Effector memory CD4-positive, alpha-beta T cell (primary cell): ENCODE data around the gene ZNF366.

Experiments used
- DNase-seq, 3 donors: peaks; one replicate each; pipeline ENCODE4 v3.0.0-alpha.2; 2020
- H3K27ac ChIP-seq: 2 replicates; pipeline ENCODE4 v1.7.0; 2013; ENCODE audit warnings: mild to moderate bottlenecking, low read length, moderate library complexity; ENCODE audit not compliant: insufficient read depth, poor library complexity, severe bottlenecking
- H3K27me3 ChIP-seq: replicated peaks from 2 replicates; pipeline ENCODE4 v1.7.0; 2013; ENCODE audit warnings: mild to moderate bottlenecking, low read length; ENCODE audit not compliant: insufficient read depth, control insufficient read depth, poor library complexity, severe bottlenecking
- H3K36me3 ChIP-seq: 2 replicates; pipeline ENCODE4 v1.7.0; 2013; ENCODE audit warnings: mild to moderate bottlenecking, low read length, moderate library complexity; ENCODE audit not compliant: control insufficient read depth, insufficient read depth
- H3K4me1 ChIP-seq: 2 replicates; pipeline ENCODE4 v1.7.0; 2013; ENCODE audit warnings: low read length, mild to moderate bottlenecking; ENCODE audit not compliant: control insufficient read depth, insufficient read depth, poor library complexity, severe bottlenecking
- H3K4me3 ChIP-seq: 2 replicates; pipeline ENCODE4 v1.7.0; 2013; ENCODE audit warnings: low read length, low read depth, mild to moderate bottlenecking; ENCODE audit not compliant: insufficient read depth, poor library complexity, severe bottlenecking
- H3K9me3 ChIP-seq: 2 replicates; pipeline ENCODE4 v1.7.0; 2013; ENCODE audit warnings: mild to moderate bottlenecking, low read length, moderate library complexity; ENCODE audit not compliant: control insufficient read depth

The ZNF366 gene

GRCh38 chr5:72451741-72452505, 55.3 kb downstream of the ZNF366 start:
- Histone ChIP-seq H3K27ac (no peak overlapping the region), H3K4me3 (no peak overlapping the region), H3K27me3 (no peaks in the 10 kb centered on the region), H3K36me3 (no peaks in the 10 kb centered on the region), H3K9me3 (no peaks in the 10 kb centered on the region), H3K4me1 (no peaks in the 10 kb centered on the region)
- DNase-seq: no peak

GRCh38 chr5:72448368-72448767, 58.8 kb downstream of the ZNF366 start:
- no peaks in the 10 kb centered on the region for H3K4me1 ChIP-seq
- no peak for DNase-seq
- no peak overlapping the region for H3K27ac ChIP-seq

GRCh38 chr5:72447751-72448150, 59.5 kb downstream of the ZNF366 start:
- Histone ChIP-seq H3K27ac (no peak overlapping the region), H3K4me1 (no peaks in the 10 kb centered on the region), H3K4me3 (no peak overlapping the region), H3K9me3 (no peaks in the 10 kb centered on the region), H3K27me3 (no peaks in the 10 kb centered on the region), H3K36me3 (no peaks in the 10 kb centered on the region)
- no peak for DNase-seq

More at GRCh38 chr5:72448368-72448767, 58.8 kb downstream of the ZNF366 start:
- Histone ChIP-seq H3K9me3 (no peaks in the 10 kb centered on the region), H3K4me3 (no peak overlapping the region), H3K36me3 (no peaks in the 10 kb centered on the region), H3K27me3 (no peaks in the 10 kb centered on the region)

- no peaks in the 10 kb centered on the region for H3K4me1 ChIP-seq
- H3K9me3 ChIP-seq: no peaks in the 10 kb centered on the region
- H3K27ac ChIP-seq: no peak overlapping the region
- no peak overlapping the region for H3K4me3 ChIP-seq
- no peak for DNase-seq
- H3K27me3 ChIP-seq: no peaks in the 10 kb centered on the region
- no peaks in the 10 kb centered on the region for H3K36me3 ChIP-seq
Measured at GRCh38 chr5:72445969-72446368, 61.2 kb downstream of the ZNF366 start.

GRCh38 chr5:72443883-72444282, 63.3 kb downstream of the ZNF366 start:
- no peaks in the 10 kb centered on the region for H3K27me3 ChIP-seq
- H3K27ac ChIP-seq: no peak overlapping the region
- H3K4me3 ChIP-seq: no peak overlapping the region
- DNase-seq: no peak
- H3K36me3 ChIP-seq: no peaks in the 10 kb centered on the region
- H3K9me3 ChIP-seq: no peaks in the 10 kb centered on the region
- H3K4me1 ChIP-seq: no peaks in the 10 kb centered on the region

- no peak for DNase-seq
- H3K27me3 ChIP-seq: no peaks in the 10 kb centered on the region
- no peaks in the 10 kb centered on the region for H3K4me1 ChIP-seq
- no peak overlapping the region for H3K4me3 ChIP-seq
- H3K27ac ChIP-seq: no peak overlapping the region
- no peaks in the 10 kb centered on the region for H3K9me3 ChIP-seq
- H3K36me3 ChIP-seq: no peaks in the 10 kb centered on the region
Measured at GRCh38 chr5:72441862-72442540, 65.2 kb downstream of the ZNF366 start.

- DNase-seq: no peak
- H3K9me3 ChIP-seq: no peaks in the 10 kb centered on the region
- no peaks in the 10 kb centered on the region for H3K4me1 ChIP-seq
- H3K36me3 ChIP-seq: no peaks in the 10 kb centered on the region
- no peaks in the 10 kb centered on the region for H3K27me3 ChIP-seq
- H3K4me3 ChIP-seq: no peak overlapping the region
- no peak overlapping the region for H3K27ac ChIP-seq
Measured at GRCh38 chr5:72441094-72441723, 66.0 kb downstream of the ZNF366 start.

GRCh38 chr5:72440207-72440638, 67.0 kb downstream of the ZNF366 start:
- DNase-seq: no peak
- no peak overlapping the region for H3K27ac ChIP-seq
- H3K4me1 ChIP-seq: no peaks in the 10 kb centered on the region
- no peak overlapping the region for H3K4me3 ChIP-seq
- no peaks in the 10 kb centered on the region for H3K9me3 ChIP-seq
- H3K27me3 ChIP-seq: no peaks in the 10 kb centered on the region
- no peaks in the 10 kb centered on the region for H3K36me3 ChIP-seq

GRCh38 chr5:72439192-72439591, 68.0 kb downstream of the ZNF366 start:
- no peak overlapping the region for H3K27ac ChIP-seq

GRCh38 chr5:72438141-72438540, 69.1 kb downstream of the ZNF366 start:
- DNase-seq: no peak
- Histone ChIP-seq H3K27ac (no peak overlapping the region), H3K9me3 (no peaks in the 10 kb centered on the region), H3K36me3 (no peaks in the 10 kb centered on the region), H3K4me3 (no peak overlapping the region), H3K4me1 (no peaks in the 10 kb centered on the region), H3K27me3 (no peaks in the 10 kb centered on the region)

More at GRCh38 chr5:72439192-72439591, 68.0 kb downstream of the ZNF366 start:
- Histone ChIP-seq H3K27me3 (no peaks in the 10 kb centered on the region), H3K36me3 (no peaks in the 10 kb centered on the region), H3K4me1 (no peaks in the 10 kb centered on the region), H3K9me3 (no peaks in the 10 kb centered on the region), H3K4me3 (no peak overlapping the region)
- no peak for DNase-seq
